Spleen (tissue), 11 donors: ENCODE results near the gene ARL6IP1. TPM values are rescaled to one million over a fixed set of nuclear protein-coding genes. Genes with fewer than 3 reads are reported as not detected.

Source experiments
- DNase-seq: peaks from one replicate; pipeline ENCODE4 v3.0.0-alpha.2; 2020
- H3K27ac ChIP-seq, 8 donors: fragments of 200-600 bp; sonication (generic) in 7 of 8; 1 replicate in 4 of 8; 2 replicates in 4 of 8; pipeline versions ENCODE4 v1.5.0 to v1.8.0; 2016 to 2021; ENCODE audit warnings: inconsistent platforms in 4 of 8, mild to moderate bottlenecking in 4 of 8, moderate library complexity in 1 of 8
- H3K27me3 ChIP-seq, 7 donors: fragments of 200-600 bp; sonication (generic) in 6 of 7; replicated peaks in 1 of 7; 1 replicate in 4 of 7; 2 replicates in 3 of 7; pipeline versions ENCODE4 v1.5.0 to v1.8.0; 2016 to 2021; ENCODE audit warnings: inconsistent platforms in 3 of 7, mild to moderate bottlenecking in 1 of 7
- H3K36me3 ChIP-seq, 6 donors: fragments of 200-600 bp; sonication (generic) in 5 of 6; 1 replicate in 4 of 6; 2 replicates in 2 of 6; pipeline versions ENCODE4 v1.5.0 to v1.8.0; 2016 to 2021; ENCODE audit warnings: inconsistent platforms in 2 of 6
- H3K4me1 ChIP-seq, 6 donors: fragments of 200-600 bp; sonication (generic) in 5 of 6; 1 replicate in 3 of 6; 2 replicates in 3 of 6; pipeline versions ENCODE4 v1.5.0 to v1.8.0; 2016 to 2021; ENCODE audit warnings: inconsistent platforms in 3 of 6
- H3K4me3 ChIP-seq, 8 donors: fragments of 200-600 bp; sonication (generic) in 7 of 8; 1 replicate in 4 of 8; 2 replicates in 4 of 8; pipeline versions ENCODE4 v1.5.0 to v1.8.0; 2016 to 2021; ENCODE audit warnings: inconsistent platforms in 4 of 8, mild to moderate bottlenecking in 4 of 8, moderate library complexity in 2 of 8
- H3K9me3 ChIP-seq, 8 donors: fragments of 200-600 bp; sonication (generic) in 7 of 8; 1 replicate in 4 of 8; 2 replicates in 4 of 8; pipeline versions ENCODE4 v1.5.0 to v1.8.0; 2016 to 2021; ENCODE audit warnings: inconsistent platforms in 4 of 8
- CTCF ChIP-seq, 11 experiments: fragments of 200-600 bp in 7 of 11; fragments of 450-650 bp in 4 of 11; sonication (generic) in 4 of 11; IDR thresholded peaks in 8 of 11; conservative IDR thresholded peaks in 3 of 11; 1 replicate in 7 of 11; 2 replicates in 4 of 11; pipeline versions ENCODE4 v1.4.0 to v1.8.0; 2016 to 2021; ENCODE audit warnings: antibody characterized with exemption in 11 of 11, inconsistent platforms in 4 of 11, mild to moderate bottlenecking in 1 of 11
- POLR2A ChIP-seq, 3 donors: fragments of 450-650 bp; IDR thresholded peaks; one replicate each; pipeline ENCODE4 v1.5.1; 2017; ENCODE audit warnings: antibody characterized with exemption in 3 of 3, mild to moderate bottlenecking in 1 of 3
- POLR2AphosphoS5 ChIP-seq, 3 donors: sonication (generic); formaldehyde crosslinking; IDR thresholded peaks; one replicate each; pipeline ENCODE4 v1.5.1; 2017; ENCODE audit warnings: antibody characterized with exemption in 3 of 3
- WGBS, 5 donors: extraction: QIAGEN DNeasy Blood & Tissue Kit in 3 of 5; methylation state at CpG; one replicate each; pipeline versions ENCODE4 v1.1.5 to v1.1.7; 2013 to 2018; 5-methylcytosine and 5-hydroxymethylcytosine counted together
- intact Hi-C: fragments of 100-400 bp; cut with DNase I; formaldehyde crosslinking; loops from one replicate; pipeline ENCODE4 v1.15.0; 2023; ENCODE audit warnings: low total_unique reads
- polyA plus RNA-seq, 3 donors: library from polyadenylated mRNA; stranded (reverse); fragments of 200-250 nt; gene quantifications; one replicate each; pipeline ENCODE4 v1.2.1, GENCODE V29; 2013
- total RNA-seq, 7 donors: library from RNA; depleted of rRNA in 3 of 7; stranded (reverse); fragments of >200 nt in 3 of 7; fragmentation: NEBNext Ultra II Directional in 4 of 7; extraction: Animal tissue kit (Norgen Biotek cat#: 25700) in 4 of 7; gene quantifications; one replicate each; pipeline versions ENCODE4 v1.1.0 to v1.2.1, GENCODE V29; 2016 to 2021
- donor health status: healthy with polysubstance abuse.
- donor health status: DM: no; HTN: no; CAD: no; lungs with moderate emphysema.
- donor health status: DM: no; HTN: no; CAD: no.
- donor health status: Bipolar disorder and iron deficiency.
- donor health status: healthy.
- donor health status: DM: no; HTN: no; CAD: no.
- donor health status: DM: yes; HTN: yes; CAD: no.

ARL6IP1 gene
- total and polyA plus RNA-seq, 10 donors = 36.6 to 245 (median 86.8) TPM

GRCh38 chr16:18789850-18790706 lies 11.3 kb downstream of the ARL6IP1 start, which contains the start of gene RPS15A:
RPS15A (minus strand) TSS chr16:18790334; CDS start chr16:18789113, 1,221 bp downstream.
- H3K9me3 ChIP-seq = no peaks in the 10 kb centered on the region
- H3K4me1 ChIP-seq = peaks cover 38 to 55% (median 46%) of the 10 kb centered on the region in 6 donors
- intact Hi-C loops = loop anchor here (10.0 kb wide), 1 partner anchor 275 kb away; the partner anchor contains the start of gene COQ7
- peak; percentile 95 to 97 (median 96) for TF ChIP-seq POLR2AphosphoS5 (IDR thresholded peaks at IDR 0.05)
- peak in 2 of 11 experiments; percentile 14 to 22 for TF ChIP-seq CTCF (IDR thresholded peaks at IDR 0.05 in 8 of 11, conservative IDR thresholded peaks at IDR 0.05 in 3 of 11)
- peak in 1 of 3 donors; percentile 29 for TF ChIP-seq POLR2A (IDR thresholded peaks at IDR 0.05)
- peak within 1 kb of the TSS; percentile 55 to 92 (median 88) for H3K27ac ChIP-seq
- peaks cover 2 to 81% (median 65%) of the 10 kb centered on the region in 6 donors for H3K36me3 ChIP-seq
- H3K4me3 ChIP-seq = peak within 1 kb of the TSS; percentile 70 to 94 (median 90)
- DNase-seq = peak; percentile 97
- WGBS, 5 donors = 3 to 4% (median 3%) methylated on average over 48 to 60 of the region's 60 CpGs
- H3K27me3 ChIP-seq = no peaks in the 10 kb centered on the region

- Histone ChIP-seq H3K4me1 (peaks cover 38 to 61% (median 50%) of the 10 kb centered on the region in 6 donors), H3K36me3 (peaks cover 0 to 81% (median 64%) of the 10 kb centered on the region in 6 donors), H3K9me3 (no peaks in the 10 kb centered on the region), H3K4me3 (peak overlapping the region; percentile 70 to 94 (median 90)), H3K27me3 (no peaks in the 10 kb centered on the region), H3K27ac (peak overlapping the region; percentile 55 to 92 (median 88))
- no peak for TF ChIP-seq POLR2A (IDR thresholded peaks at IDR 0.05)
- intact Hi-C loops = no loop called here
- DNase-seq = no peak
- WGBS, 5 donors = 0 to 2% (median 1%) methylated on average over 5 of the region's 5 CpGs
Measured at GRCh38 chr16:18789515-18789849, 11.9 kb downstream of the ARL6IP1 start.

- intact Hi-C loops = no loop called here
- peaks cover 0 to 81% (median 64%) of the 10 kb centered on the region in 6 donors for H3K36me3 ChIP-seq
- 13 to 23% (median 20%) methylated on average over 20 of the region's 20 CpGs for WGBS, 5 donors
- H3K9me3 ChIP-seq = no peaks in the 10 kb centered on the region
- H3K27me3 ChIP-seq = no peaks in the 10 kb centered on the region
- H3K4me1 ChIP-seq = peaks cover 38 to 66% (median 54%) of the 10 kb centered on the region in 6 donors
- no peak for DNase-seq
- H3K27ac ChIP-seq = peak overlapping the region; percentile 55 to 92 (median 88)
- peak overlapping the region; percentile 70 to 94 (median 90) for H3K4me3 ChIP-seq
- TF ChIP-seq CTCF (IDR thresholded peaks at IDR 0.05 in 8 of 11, conservative IDR thresholded peaks at IDR 0.05 in 3 of 11) (no peak), POLR2AphosphoS5 (IDR thresholded peaks at IDR 0.05) (no peak), POLR2A (IDR thresholded peaks at IDR 0.05) (no peak)
Measured at GRCh38 chr16:18788828-18789514, 12.4 kb downstream of the ARL6IP1 start.

GRCh38 chr16:18784917-18785623 lies 16.3 kb downstream of the ARL6IP1 start:
- H3K27me3 ChIP-seq = no peaks in the 10 kb centered on the region
- TF ChIP-seq POLR2AphosphoS5 (IDR thresholded peaks at IDR 0.05) (no peak), POLR2A (IDR thresholded peaks at IDR 0.05) (no peak), CTCF (IDR thresholded peaks at IDR 0.05 in 8 of 11, conservative IDR thresholded peaks at IDR 0.05 in 3 of 11) (no peak)
- no peak overlapping the region for H3K4me3 ChIP-seq
- WGBS, 5 donors = 70 to 86% (median 79%) methylated on average over 8 of the region's 8 CpGs
- H3K36me3 ChIP-seq = peaks cover 0 to 82% (median 63%) of the 10 kb centered on the region in 6 donors
- peak overlapping the region in 2 of 8 donors; percentile 9 to 13 for H3K27ac ChIP-seq
- no peak for DNase-seq
- H3K9me3 ChIP-seq = no peaks in the 10 kb centered on the region
- H3K4me1 ChIP-seq = peaks cover 38 to 72% (median 55%) of the 10 kb centered on the region in 6 donors
- intact Hi-C loops = no loop called here
